Esophagus squamous epithelium (tissue), 4 donors: Measurements from ENCODE around the gene UNC5B.

ENCODE experiments used
- CTCF ChIP-seq, 6 experiments: fragments of 450-650 bp in 4 of 6; fragments of 200-600 bp in 2 of 6; sonication (generic) in 2 of 6; IDR thresholded peaks; one replicate each; pipeline ENCODE4 v1.5.1; 2016 to 2019; ENCODE audit warnings: antibody characterized with exemption in 6 of 6, mild to moderate bottlenecking in 4 of 6, moderate library complexity in 4 of 6
- POLR2A ChIP-seq, 4 donors: fragments of 450-650 bp; IDR thresholded peaks; one replicate each; pipeline ENCODE4 v1.6.1; 2017; ENCODE audit warnings: antibody characterized with exemption in 4 of 4, mild to moderate bottlenecking in 4 of 4, moderate library complexity in 3 of 4

- no peak for TF ChIP-seq CTCF (IDR thresholded peaks at IDR 0.05)
- TF ChIP-seq POLR2A (IDR thresholded peaks at IDR 0.05), result no peak
Observed at GRCh38 chr10:71324743-71325142, 112.4 kb downstream of the UNC5B start.
